Measurements from ENCODE around the gene HAP1.

- TF ChIP-seq, protein P1, sequence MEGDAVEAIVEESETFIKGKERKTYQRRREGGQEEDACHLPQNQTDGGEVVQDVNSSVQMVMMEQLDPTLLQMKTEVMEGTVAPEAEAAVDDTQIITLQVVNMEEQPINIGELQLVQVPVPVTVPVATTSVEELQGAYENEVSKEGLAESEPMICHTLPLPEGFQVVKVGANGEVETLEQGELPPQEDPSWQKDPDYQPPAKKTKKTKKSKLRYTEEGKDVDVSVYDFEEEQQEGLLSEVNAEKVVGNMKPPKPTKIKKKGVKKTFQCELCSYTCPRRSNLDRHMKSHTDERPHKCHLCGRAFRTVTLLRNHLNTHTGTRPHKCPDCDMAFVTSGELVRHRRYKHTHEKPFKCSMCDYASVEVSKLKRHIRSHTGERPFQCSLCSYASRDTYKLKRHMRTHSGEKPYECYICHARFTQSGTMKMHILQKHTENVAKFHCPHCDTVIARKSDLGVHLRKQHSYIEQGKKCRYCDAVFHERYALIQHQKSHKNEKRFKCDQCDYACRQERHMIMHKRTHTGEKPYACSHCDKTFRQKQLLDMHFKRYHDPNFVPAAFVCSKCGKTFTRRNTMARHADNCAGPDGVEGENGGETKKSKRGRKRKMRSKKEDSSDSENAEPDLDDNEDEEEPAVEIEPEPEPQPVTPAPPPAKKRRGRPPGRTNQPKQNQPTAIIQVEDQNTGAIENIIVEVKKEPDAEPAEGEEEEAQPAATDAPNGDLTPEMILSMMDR (IDR thresholded peaks at IDR 0.05 in 8 of 11, conservative IDR thresholded peaks at IDR 0.05 in 3 of 11) = no peak
- TF ChIP-seq POLR2A (IDR thresholded peaks at IDR 0.05) (no peak), POLR2AphosphoS5 (IDR thresholded peaks at IDR 0.05) (peak in 1 of 3 donors; percentile 10)
Measured at GRCh38 chr17:41769346-41769862, 35.0 kb upstream of the HAP1 start.
